ACC112 (cell line): ENCODE data around the gene ABR.

Experiments
- H2AFZ ChIP-seq: fragments of 200-600 bp; sonication (generic); one replicate; pipeline ENCODE4 v1.6.0; 2017; ENCODE audit warnings: antibody characterized with exemption, low read length; ENCODE audit not compliant: unreplicated experiment
- H3K27ac ChIP-seq: fragments of 200-600 bp; sonication (generic); 2 replicates; pipeline ENCODE4 v1.5.1; 2014; ENCODE audit warnings: low read depth, mild to moderate bottlenecking, antibody characterized with exemption, low read length, moderate library complexity
- H3K27me3 ChIP-seq: fragments of 200-600 bp; sonication (generic); 2 replicates; pipeline ENCODE4 v1.6.1; 2014; ENCODE audit warnings: mild to moderate bottlenecking, antibody characterized with exemption, low read length, moderate library complexity, mixed read lengths; ENCODE audit not compliant: insufficient read depth
- H3K36me3 ChIP-seq: fragments of 200-600 bp; sonication (generic); 2 replicates; pipeline ENCODE4 v1.6.1; 2016; ENCODE audit warnings: mild to moderate bottlenecking, antibody characterized with exemption, low read length, moderate library complexity, mixed read lengths; ENCODE audit not compliant: insufficient read depth
- H3K4me1 ChIP-seq: fragments of 200-600 bp; sonication (generic); one replicate; pipeline ENCODE4 v1.6.1; 2016; ENCODE audit warnings: low read length, mixed read lengths; ENCODE audit not compliant: insufficient read depth, unreplicated experiment, control insufficient read depth
- H3K4me3 ChIP-seq: fragments of 200-600 bp; sonication (generic); 2 replicates; pipeline ENCODE4 v1.5.1; 2014; ENCODE audit warnings: mild to moderate bottlenecking, low read depth, low read length
- H3K79me2 ChIP-seq: fragments of 200-600 bp; sonication (generic); one replicate; pipeline ENCODE4 v1.6.0; 2016; ENCODE audit warnings: low read length; ENCODE audit not compliant: control insufficient read depth, unreplicated experiment, insufficient read depth

The ABR gene

DNA sequence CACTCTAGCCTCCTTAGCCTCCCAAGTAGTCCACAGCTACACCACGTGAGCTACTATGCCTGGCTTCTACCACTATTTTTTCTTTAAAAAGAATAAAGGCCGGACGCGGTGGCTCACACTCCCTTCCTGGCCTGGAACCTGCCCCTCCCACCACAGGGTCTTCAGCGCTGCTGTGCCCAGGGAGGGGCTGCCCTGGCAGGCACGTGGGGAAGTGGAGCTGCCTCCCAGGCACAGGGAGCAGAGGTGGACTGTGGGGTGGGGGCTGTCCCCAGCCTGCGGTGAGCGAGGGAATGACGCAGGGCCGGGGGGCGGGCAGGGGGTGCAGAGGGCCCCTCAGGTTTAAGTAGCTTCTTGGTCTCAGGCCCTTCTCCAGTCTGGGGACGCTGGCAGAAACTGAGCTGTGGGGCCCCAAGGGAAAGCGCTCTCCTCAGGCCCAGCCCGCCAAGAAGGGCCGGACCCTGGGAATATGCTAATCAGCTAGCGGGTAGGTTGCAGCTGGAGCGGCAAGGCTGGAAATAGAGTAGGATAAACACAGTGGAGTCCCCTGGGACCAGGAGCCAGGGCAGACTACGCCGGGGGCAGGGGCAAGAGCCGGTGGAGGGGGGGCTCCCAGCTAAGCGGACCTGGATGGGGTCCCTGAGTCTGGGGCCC is 136.1 kb downstream of the ABR start:
- Histone ChIP-seq H3K4me3 (no peak overlapping the region), H3K4me1 (no peaks in the 10 kb centered on the region), H3K27me3 (no peaks in the 10 kb centered on the region), H3K79me2 (no peaks in the 10 kb centered on the region), H3K36me3 (peaks cover 12% of the 10 kb centered on the region; the same call in 1 of the 2 replicates), H2AFZ (no peak overlapping the region), H3K27ac (no peak overlapping the region)

DNA sequence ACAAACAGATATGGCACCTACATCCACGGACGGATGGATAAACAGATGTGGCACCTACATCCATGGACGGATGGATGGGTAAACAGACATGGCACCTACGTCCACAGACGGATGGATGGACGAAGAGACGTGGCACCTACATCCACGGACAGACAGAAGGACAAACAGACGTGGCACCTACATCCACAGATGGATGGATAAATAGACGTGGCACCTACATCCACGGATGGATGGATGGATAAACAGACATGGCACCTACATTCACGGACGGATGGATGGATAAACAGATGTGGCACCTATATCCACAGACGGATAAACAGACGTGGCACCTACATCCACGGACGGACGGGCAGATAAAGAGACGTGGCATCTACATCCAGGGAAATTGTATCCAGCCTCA is 137.3 kb downstream of the ABR start:
- H2AFZ ChIP-seq = no peak overlapping the region
- H3K4me3 ChIP-seq = no peak overlapping the region
- H3K27me3 ChIP-seq = no peaks in the 10 kb centered on the region
- H3K4me1 ChIP-seq = no peaks in the 10 kb centered on the region
- peaks cover 12% of the 10 kb centered on the region; the same call in 1 of the 2 replicates for H3K36me3 ChIP-seq
- no peaks in the 10 kb centered on the region for H3K79me2 ChIP-seq
- H3K27ac ChIP-seq = no peak overlapping the region

DNA sequence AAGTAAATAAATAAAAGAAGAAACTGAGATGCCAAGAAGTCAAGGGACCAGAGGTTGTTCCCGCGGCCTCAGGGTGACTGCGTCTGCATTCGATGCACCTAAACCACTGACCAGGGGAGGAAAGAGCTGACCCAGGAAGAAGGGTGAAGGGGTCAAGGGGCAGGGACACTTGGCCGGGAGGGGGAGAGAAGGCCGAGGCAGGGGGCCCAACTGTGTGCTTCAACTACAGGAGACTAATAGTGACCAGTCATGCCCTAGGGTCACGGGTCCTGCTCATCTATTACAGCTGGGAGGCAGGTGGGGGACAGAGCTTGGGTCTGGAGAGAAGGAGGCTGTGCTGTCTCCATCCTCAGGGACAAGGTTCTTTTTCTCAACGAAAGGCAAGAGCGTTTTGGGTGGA is 138.0 kb downstream of the ABR start:
- Histone ChIP-seq H3K4me1 (no peaks in the 10 kb centered on the region), H3K36me3 (peaks cover 12% of the 10 kb centered on the region; the same call in 1 of the 2 replicates), H2AFZ (no peak overlapping the region), H3K27me3 (no peaks in the 10 kb centered on the region), H3K4me3 (no peak overlapping the region), H3K27ac (no peak overlapping the region), H3K79me2 (no peaks in the 10 kb centered on the region)

DNA sequence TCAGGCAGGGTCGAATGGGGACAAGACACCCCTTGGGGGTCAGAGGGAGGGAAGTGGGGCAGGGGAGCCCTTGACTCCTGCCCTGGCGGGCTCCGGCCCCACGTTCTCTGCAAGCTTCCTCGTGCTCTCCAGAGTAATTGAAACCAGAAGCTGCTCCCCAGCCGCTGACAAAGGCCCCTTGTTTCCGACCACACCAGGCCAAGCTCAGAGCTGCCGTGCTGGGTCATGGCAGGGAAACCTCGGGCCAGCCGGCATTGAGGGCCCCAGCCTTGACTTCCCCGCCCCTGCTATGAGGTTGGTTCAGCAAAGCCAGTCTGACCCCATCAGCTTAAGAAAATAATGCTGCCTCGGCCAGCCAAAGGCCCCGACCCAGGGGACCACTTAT is 139.6 kb downstream of the ABR start:
- Histone ChIP-seq H3K79me2 (no peaks in the 10 kb centered on the region), H3K27ac (no peak overlapping the region), H2AFZ (no peak overlapping the region), H3K27me3 (no peaks in the 10 kb centered on the region), H3K4me3 (no peak overlapping the region), H3K36me3 (peaks cover 12% of the 10 kb centered on the region; the same call in 1 of the 2 replicates), H3K4me1 (no peaks in the 10 kb centered on the region)

GRCh38 chr17:1039511-1040215 is 140.1 kb downstream of the ABR start:
- no peaks in the 10 kb centered on the region for H3K27me3 ChIP-seq
- peaks cover 12% of the 10 kb centered on the region; the same call in 1 of the 2 replicates for H3K36me3 ChIP-seq
- H2AFZ ChIP-seq = no peak overlapping the region
- no peak overlapping the region for H3K4me3 ChIP-seq
- H3K27ac ChIP-seq = no peak overlapping the region
- H3K4me1 ChIP-seq = no peaks in the 10 kb centered on the region
- no peaks in the 10 kb centered on the region for H3K79me2 ChIP-seq

GRCh38 chr17:1039123-1039507 is 140.7 kb downstream of the ABR start:
- H3K27ac ChIP-seq = no peak overlapping the region
- peaks cover 12% of the 10 kb centered on the region; the same call in 1 of the 2 replicates for H3K36me3 ChIP-seq
- H3K27me3 ChIP-seq = no peaks in the 10 kb centered on the region
- no peaks in the 10 kb centered on the region for H3K79me2 ChIP-seq
- no peak overlapping the region for H2AFZ ChIP-seq
- H3K4me1 ChIP-seq = no peaks in the 10 kb centered on the region
- no peak overlapping the region for H3K4me3 ChIP-seq

DNA sequence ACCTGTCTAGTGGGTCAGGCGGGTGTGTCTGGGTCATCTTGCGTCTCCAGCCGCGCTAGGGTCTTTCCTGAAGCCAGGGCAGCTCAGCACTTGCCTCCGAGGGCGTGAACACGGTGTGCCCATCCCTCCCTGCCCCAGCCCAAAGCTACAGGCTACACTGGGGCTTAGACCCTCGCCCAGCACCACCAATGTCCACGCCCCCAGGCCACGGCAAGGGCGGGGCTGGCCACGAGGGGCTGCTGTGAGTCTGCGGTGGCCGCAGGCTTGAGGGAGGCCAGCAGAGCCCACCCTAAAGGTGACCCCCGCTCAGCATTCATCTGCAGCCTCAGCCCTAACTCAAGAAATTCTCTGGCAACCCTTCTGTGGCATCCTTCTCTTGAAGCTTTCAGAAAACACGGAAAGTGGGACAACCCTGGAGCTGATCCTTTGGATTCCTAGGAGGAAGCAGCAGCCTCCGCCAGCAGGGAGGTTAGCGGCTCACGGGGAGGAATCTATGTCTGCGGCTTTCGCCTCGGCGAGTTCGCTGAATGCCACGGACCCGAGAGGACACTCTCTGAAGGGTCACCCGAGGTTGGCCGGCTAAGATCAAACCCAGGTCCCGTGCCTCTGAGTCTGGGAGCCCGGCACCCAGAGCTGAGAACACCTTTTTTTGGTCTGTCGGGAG is 141.2 kb downstream of the ABR start:
- Histone ChIP-seq H3K36me3 (peaks cover 12% of the 10 kb centered on the region; the same call in 1 of the 2 replicates), H3K27me3 (no peaks in the 10 kb centered on the region), H3K4me1 (no peaks in the 10 kb centered on the region), H3K4me3 (no peak overlapping the region), H3K79me2 (no peaks in the 10 kb centered on the region), H3K27ac (no peak overlapping the region), H2AFZ (no peak overlapping the region)

- Histone ChIP-seq H3K79me2 (no peaks in the 10 kb centered on the region), H2AFZ (no peak overlapping the region), H3K27me3 (no peaks in the 10 kb centered on the region), H3K4me3 (no peak overlapping the region), H3K36me3 (peaks cover 6% of the 10 kb centered on the region; the same call in 1 of the 2 replicates), H3K27ac (no peak overlapping the region), H3K4me1 (no peaks in the 10 kb centered on the region)
These were observed 142.4 kb downstream of the ABR start for GRCh38 chr17:1037238-1037879.

DNA sequence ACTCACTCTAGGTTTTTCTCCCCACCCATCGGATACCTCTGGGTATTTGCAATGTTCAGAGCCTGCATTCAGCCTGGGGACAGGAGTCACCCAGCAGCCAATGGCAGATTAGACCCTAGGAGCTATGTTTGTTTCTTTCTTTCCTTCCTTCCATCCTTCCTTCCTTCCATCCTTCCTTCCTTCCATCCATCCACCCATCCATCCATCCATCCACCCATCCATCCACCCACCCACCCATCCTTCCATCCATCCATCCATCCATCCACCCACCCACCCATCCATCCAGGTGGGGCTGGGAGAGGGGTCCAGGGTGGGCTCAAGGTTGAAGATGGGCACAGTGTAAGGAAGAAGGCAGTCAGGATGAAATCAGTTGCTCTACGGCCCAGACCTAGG is 142.9 kb downstream of the ABR start:
- Histone ChIP-seq H3K27ac (no peak overlapping the region), H3K4me1 (no peaks in the 10 kb centered on the region), H3K4me3 (no peak overlapping the region), H3K36me3 (peaks cover 1% of the 10 kb centered on the region; the same call in 1 of the 2 replicates), H2AFZ (no peak overlapping the region), H3K79me2 (no peaks in the 10 kb centered on the region), H3K27me3 (no peaks in the 10 kb centered on the region)

GRCh38 chr17:1036171-1036844 is 143.5 kb downstream of the ABR start:
- no peak overlapping the region for H3K27ac ChIP-seq
- no peaks in the 10 kb centered on the region for H3K4me1 ChIP-seq

More at GRCh38 chr17:1036171-1036844, 143.5 kb downstream of the ABR start:
- Histone ChIP-seq H2AFZ (no peak overlapping the region), H3K27me3 (no peaks in the 10 kb centered on the region), H3K79me2 (no peaks in the 10 kb centered on the region), H3K4me3 (no peak overlapping the region), H3K36me3 (no peaks in the 10 kb centered on the region)
